Prostate gland (tissue), 2 donors: ENCODE data around the gene TRIO. TPM values are rescaled to one million over a fixed set of nuclear protein-coding genes. Genes with fewer than 3 reads are reported as not detected.
A peak's percentile ranks its signal among the peaks of the same experiment; 100 is the strongest.

Source experiments
- DNase-seq: peaks from one replicate; pipeline ENCODE4 v3.0.0-alpha.2; 2019; ENCODE audit warnings: low spot score
- H3K27ac ChIP-seq, 2 donors: fragments of 200-600 bp; sonication (generic); 2 replicates each; pipeline ENCODE4 v1.5.1; 2017 to 2019
- H3K27me3 ChIP-seq: fragments of 200-600 bp; sonication (generic); replicated peaks from 2 replicates; pipeline ENCODE4 v1.5.1; 2019; ENCODE audit not compliant: insufficient read depth
- H3K36me3 ChIP-seq, 2 donors: fragments of 200-600 bp; sonication (generic); 1 replicate in 1 of 2; 2 replicates in 1 of 2; pipeline versions ENCODE4 v1.5.1 to v1.8.1; 2017 to 2019
- H3K4me1 ChIP-seq: fragments of 200-600 bp; sonication (generic); replicated peaks from 2 replicates; pipeline ENCODE4 v1.5.1; 2019
- H3K4me3 ChIP-seq, 2 donors: fragments of 200-600 bp; sonication (generic); 2 replicates each; pipeline ENCODE4 v1.5.1; 2017 to 2019
- H3K9me3 ChIP-seq: fragments of 200-600 bp; sonication (generic); 2 replicates; pipeline ENCODE4 v1.5.1; 2017
- POLR2A ChIP-seq: fragments of 450-650 bp; IDR thresholded peaks from one replicate; pipeline ENCODE4 v1.6.1; 2016; ENCODE audit warnings: antibody characterized with exemption, mild to moderate bottlenecking
- POLR2AphosphoS5 ChIP-seq: sonication (generic); formaldehyde crosslinking; IDR thresholded peaks from one replicate; pipeline ENCODE4 v1.6.1; 2017; ENCODE audit warnings: antibody characterized with exemption
- WGBS: methylation state at CpG from one replicate; pipeline ENCODE4 v1.1.5; 2018; 5-methylcytosine and 5-hydroxymethylcytosine counted together
- intact Hi-C: fragments of 100-400 bp; cut with DNase I; formaldehyde crosslinking; loops from one replicate; pipeline ENCODE4 v1.14.2; 2022
- total RNA-seq, 2 donors: library from RNA; depleted of rRNA; stranded (reverse); fragments of >200 nt; gene quantifications; one replicate each; pipeline ENCODE4 v1.1.0, GENCODE V29; 2016
- TF ChIP-seq, protein P1 (sequence below), 4 experiments: fragments of 200-600 bp in 2 of 4; fragments of 450-650 bp in 2 of 4; sonication (generic) in 2 of 4; IDR thresholded peaks; 1 replicate in 3 of 4; 2 replicates in 1 of 4; pipeline ENCODE4 v1.5.1; 2016 to 2019; ENCODE audit warnings: antibody characterized with exemption in 4 of 4, mild to moderate bottlenecking in 2 of 4, moderate library complexity in 2 of 4

Gene TRIO
- total RNA-seq, 2 donors from 2014 or later = 90.3 to 197 TPM

GRCh38 chr5:14374100-14374499 lies 231.0 kb downstream of the TRIO start:
- no peak for TF ChIP-seq POLR2A
- peak; percentile 81 for TF ChIP-seq POLR2AphosphoS5
- peak; percentile 85 for DNase-seq
- H3K27ac ChIP-seq = peak overlapping the region; percentile 62 to 63
- no peaks in the 10 kb centered on the region for H3K9me3 ChIP-seq
- H3K4me1 ChIP-seq = no peaks in the 10 kb centered on the region
- H3K36me3 ChIP-seq = peaks cover 6 to 7% of the 10 kb centered on the region in 2 donors
- H3K4me3 ChIP-seq = no peak overlapping the region
- H3K27me3 ChIP-seq = no peaks in the 10 kb centered on the region
- 21% methylated on average over 8 of the region's 8 CpGs for WGBS
- intact Hi-C loops = no loop called here

- Histone ChIP-seq H3K36me3 (no peaks in the 10 kb centered on the region), H3K27ac (no peak overlapping the region), H3K4me1 (no peaks in the 10 kb centered on the region), H3K9me3 (no peaks in the 10 kb centered on the region), H3K4me3 (no peak overlapping the region), H3K27me3 (no peaks in the 10 kb centered on the region)
- 47% methylated on average over 3 of the region's 3 CpGs for WGBS
- no peak for DNase-seq
- TF ChIP-seq, protein P1, sequence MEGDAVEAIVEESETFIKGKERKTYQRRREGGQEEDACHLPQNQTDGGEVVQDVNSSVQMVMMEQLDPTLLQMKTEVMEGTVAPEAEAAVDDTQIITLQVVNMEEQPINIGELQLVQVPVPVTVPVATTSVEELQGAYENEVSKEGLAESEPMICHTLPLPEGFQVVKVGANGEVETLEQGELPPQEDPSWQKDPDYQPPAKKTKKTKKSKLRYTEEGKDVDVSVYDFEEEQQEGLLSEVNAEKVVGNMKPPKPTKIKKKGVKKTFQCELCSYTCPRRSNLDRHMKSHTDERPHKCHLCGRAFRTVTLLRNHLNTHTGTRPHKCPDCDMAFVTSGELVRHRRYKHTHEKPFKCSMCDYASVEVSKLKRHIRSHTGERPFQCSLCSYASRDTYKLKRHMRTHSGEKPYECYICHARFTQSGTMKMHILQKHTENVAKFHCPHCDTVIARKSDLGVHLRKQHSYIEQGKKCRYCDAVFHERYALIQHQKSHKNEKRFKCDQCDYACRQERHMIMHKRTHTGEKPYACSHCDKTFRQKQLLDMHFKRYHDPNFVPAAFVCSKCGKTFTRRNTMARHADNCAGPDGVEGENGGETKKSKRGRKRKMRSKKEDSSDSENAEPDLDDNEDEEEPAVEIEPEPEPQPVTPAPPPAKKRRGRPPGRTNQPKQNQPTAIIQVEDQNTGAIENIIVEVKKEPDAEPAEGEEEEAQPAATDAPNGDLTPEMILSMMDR (IDR thresholded peaks at IDR 0.05) = no peak
- TF ChIP-seq POLR2A (no peak), POLR2AphosphoS5 (no peak)
- intact Hi-C loops = no loop called here
These were observed 233.6 kb downstream of the TRIO start for GRCh38 chr5:14376789-14377188.

DNA sequence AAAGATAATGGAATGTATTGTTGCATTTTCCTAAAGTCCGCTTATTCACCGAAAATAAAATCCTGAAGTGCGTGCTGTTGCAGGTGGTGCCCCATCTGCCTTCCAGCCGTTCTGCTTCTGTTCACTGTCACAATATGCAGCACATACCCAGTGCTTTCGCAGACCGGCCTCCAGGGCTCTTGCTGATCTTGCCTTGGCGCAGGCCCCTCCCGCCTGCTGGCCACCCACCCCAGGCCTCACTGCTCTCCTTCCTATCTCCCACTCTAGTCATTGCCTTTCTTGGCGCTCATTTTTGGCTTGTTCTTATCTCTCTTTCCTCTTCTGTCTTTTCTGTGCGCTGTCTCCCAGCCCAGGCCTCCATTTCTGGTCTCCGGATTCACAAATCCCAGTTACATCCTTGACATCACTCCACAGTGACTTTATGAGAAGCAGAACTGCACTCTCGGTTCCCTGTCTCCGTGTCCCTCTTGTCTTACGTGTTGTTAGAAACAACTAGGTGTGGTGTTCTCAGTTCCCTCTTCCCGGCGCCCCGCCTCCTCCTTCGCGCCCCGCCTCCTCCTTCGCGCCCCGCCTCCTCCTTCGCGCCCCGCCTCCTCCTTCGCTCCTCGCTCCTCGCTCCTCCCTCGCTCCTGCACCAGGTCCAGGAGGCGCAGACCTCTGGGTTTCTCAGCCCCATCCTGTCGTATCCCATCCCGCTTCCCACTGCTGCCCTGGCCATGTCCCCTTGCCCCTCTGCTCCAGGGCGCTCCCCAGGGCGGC lies 236.8 kb downstream of the TRIO start:
- DNase-seq = no peak
- intact Hi-C loops = no loop called here
- Histone ChIP-seq H3K36me3 (peaks cover 0 to 1% of the 10 kb centered on the region in 2 donors), H3K4me1 (no peaks in the 10 kb centered on the region), H3K4me3 (no peak overlapping the region), H3K27ac (no peak overlapping the region), H3K27me3 (no peaks in the 10 kb centered on the region), H3K9me3 (no peaks in the 10 kb centered on the region)
- WGBS = 83% methylated on average over 35 of the region's 35 CpGs
- no peak for TF ChIP-seq POLR2A
- TF ChIP-seq, protein P1 (IDR thresholded peaks at IDR 0.05) = no peak
- no peak for TF ChIP-seq POLR2AphosphoS5

GRCh38 chr5:14380712-14381111 lies 237.6 kb downstream of the TRIO start:
- TF ChIP-seq POLR2A (no peak), POLR2AphosphoS5 (no peak)
- TF ChIP-seq, protein P1 (IDR thresholded peaks at IDR 0.05) = no peak
- Histone ChIP-seq H3K4me3 (no peak overlapping the region), H3K36me3 (peaks cover 0 to 4% of the 10 kb centered on the region in 2 donors), H3K27me3 (no peaks in the 10 kb centered on the region), H3K9me3 (no peaks in the 10 kb centered on the region), H3K4me1 (no peaks in the 10 kb centered on the region), H3K27ac (no peak overlapping the region)
- intact Hi-C loops = no loop called here
- WGBS = 72% methylated on average over 4 of the region's 4 CpGs
- no peak for DNase-seq

- WGBS = 95% methylated on average over 4 of the region's 4 CpGs
- intact Hi-C loops = no loop called here
- DNase-seq = no peak
- Histone ChIP-seq H3K36me3 (peaks cover 0 to 4% of the 10 kb centered on the region in 2 donors), H3K27me3 (no peaks in the 10 kb centered on the region), H3K4me3 (no peak overlapping the region), H3K27ac (no peak overlapping the region), H3K9me3 (no peaks in the 10 kb centered on the region), H3K4me1 (no peaks in the 10 kb centered on the region)
- TF ChIP-seq POLR2A (no peak), POLR2AphosphoS5 (no peak)
- TF ChIP-seq, protein P1 (IDR thresholded peaks at IDR 0.05) = no peak
These were observed 239.5 kb downstream of the TRIO start for GRCh38 chr5:14382640-14383039.
